Neuron (in vitro differentiated cells): Measurements from ENCODE around the gene CRABP2.
A peak's percentile ranks its signal among the peaks of the same experiment; 100 is the strongest.

ENCODE experiments used
- H2AFZ ChIP-seq: one replicate; pipeline ENCODE4 v1.6.1; 2013; ENCODE audit warnings: low read depth, mild to moderate bottlenecking, inconsistent platforms, low read length, moderate library complexity
- H3K27me3 ChIP-seq: one replicate; pipeline ENCODE4 v1.6.1; 2013; ENCODE audit warnings: low read length; ENCODE audit not compliant: insufficient read depth
- H3K36me3 ChIP-seq: one replicate; pipeline ENCODE4 v1.6.1; 2013; ENCODE audit warnings: low read length; ENCODE audit not compliant: insufficient read depth
- H3K4me1 ChIP-seq: one replicate; pipeline ENCODE4 v1.6.1; 2013; ENCODE audit warnings: low read length; ENCODE audit not compliant: insufficient read depth
- H3K4me3 ChIP-seq: 2 replicates; pipeline ENCODE4 v1.5.1; 2013; ENCODE audit warnings: mild to moderate bottlenecking, low read length, moderate library complexity
- H3K9me3 ChIP-seq: one replicate; pipeline ENCODE4 v1.6.1; 2013; ENCODE audit warnings: low read length

CRABP2 gene

DNA sequence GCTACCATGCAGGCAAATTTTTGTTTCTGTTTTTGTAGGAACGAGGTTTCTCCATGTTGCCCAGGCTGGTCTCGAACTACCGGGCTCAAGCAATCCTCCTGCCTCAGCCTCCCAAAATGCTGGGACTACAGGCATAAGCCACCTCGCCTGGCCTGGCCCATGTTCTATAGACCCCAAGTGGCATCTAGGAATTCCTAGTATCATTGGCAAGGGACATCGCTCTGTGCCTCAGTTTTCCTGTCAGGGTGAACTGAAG, 42.7 kb downstream of the CRABP2 start:
- H3K4me3 ChIP-seq: no peak overlapping the region
- H3K9me3 ChIP-seq: no peaks in the 10 kb centered on the region
- peaks cover 70% of the 10 kb centered on the region for H3K4me1 ChIP-seq

DNA sequence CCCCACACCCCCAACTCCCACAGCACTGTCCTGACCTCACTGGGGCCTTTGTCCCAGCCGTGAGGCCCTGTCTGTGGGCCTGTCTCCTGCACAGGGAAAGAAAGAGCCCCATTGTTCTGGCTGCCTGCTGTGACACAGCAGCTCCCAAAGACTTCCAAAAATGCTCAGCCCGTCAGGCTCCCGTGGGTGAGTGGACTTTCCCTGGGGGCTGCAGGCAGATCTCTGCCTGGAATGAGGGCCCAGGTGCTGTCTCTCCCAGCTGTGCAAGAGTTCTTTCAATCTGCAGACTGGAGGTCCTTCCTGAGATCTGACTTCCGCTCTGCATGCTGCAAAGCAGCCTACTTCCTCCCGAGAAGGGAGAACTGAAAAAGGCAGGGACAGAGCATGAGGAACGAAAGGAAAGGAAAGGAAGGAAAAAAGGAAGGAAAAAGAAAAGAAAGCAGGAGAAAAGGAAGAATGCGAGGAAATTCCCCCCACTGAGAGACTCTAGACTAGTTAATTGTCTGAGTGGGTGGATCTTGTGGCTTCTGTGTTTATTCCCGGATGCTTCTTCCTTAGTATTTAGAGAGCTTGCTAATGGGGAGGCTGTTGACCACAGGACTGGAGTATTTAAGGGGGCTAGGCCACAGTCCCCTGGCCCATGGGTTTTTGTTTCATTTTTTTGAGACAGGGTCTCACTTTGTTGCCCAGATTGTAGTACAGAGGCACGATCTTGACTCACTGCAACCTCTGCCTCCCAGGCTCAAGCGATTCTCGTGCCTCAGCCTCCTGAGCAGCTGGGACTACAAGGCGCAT, 43.2 kb downstream of the CRABP2 start:
- H2AFZ ChIP-seq: no peak overlapping the region
- H3K4me3 ChIP-seq: no peak overlapping the region
- no peaks in the 10 kb centered on the region for H3K36me3 ChIP-seq
- H3K4me1 ChIP-seq: peaks cover 70% of the 10 kb centered on the region
- no peaks in the 10 kb centered on the region for H3K27me3 ChIP-seq
- no peaks in the 10 kb centered on the region for H3K9me3 ChIP-seq

More for the DNA sequence above, 42.7 kb downstream of the CRABP2 start:
- Histone ChIP-seq H2AFZ (no peak overlapping the region), H3K36me3 (no peaks in the 10 kb centered on the region), H3K27me3 (no peaks in the 10 kb centered on the region)

DNA sequence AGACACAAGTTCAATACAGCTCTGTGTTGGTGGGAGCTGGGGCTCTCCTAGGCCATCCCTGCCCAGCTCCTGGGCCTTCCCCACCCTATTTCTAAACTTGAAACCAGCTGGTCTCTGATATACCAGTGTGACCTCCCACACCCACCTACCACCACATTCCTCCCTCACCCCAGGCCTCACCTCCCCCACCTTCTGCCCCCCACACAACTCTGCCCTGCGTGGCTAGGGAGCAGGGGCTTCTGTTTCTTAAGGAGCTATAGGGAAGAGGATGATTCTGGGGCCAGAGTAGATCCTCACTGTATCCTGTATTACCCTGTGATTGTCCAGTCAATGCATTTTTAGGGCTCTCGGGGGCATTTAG, 44.7 kb downstream of the CRABP2 start:
- H3K4me3 ChIP-seq: peak overlapping the region; percentile 22
- no peaks in the 10 kb centered on the region for H3K36me3 ChIP-seq
- H2AFZ ChIP-seq: no peak overlapping the region
- no peaks in the 10 kb centered on the region for H3K9me3 ChIP-seq
- peaks cover 75% of the 10 kb centered on the region for H3K4me1 ChIP-seq
- H3K27me3 ChIP-seq: peaks cover 3% of the 10 kb centered on the region

DNA sequence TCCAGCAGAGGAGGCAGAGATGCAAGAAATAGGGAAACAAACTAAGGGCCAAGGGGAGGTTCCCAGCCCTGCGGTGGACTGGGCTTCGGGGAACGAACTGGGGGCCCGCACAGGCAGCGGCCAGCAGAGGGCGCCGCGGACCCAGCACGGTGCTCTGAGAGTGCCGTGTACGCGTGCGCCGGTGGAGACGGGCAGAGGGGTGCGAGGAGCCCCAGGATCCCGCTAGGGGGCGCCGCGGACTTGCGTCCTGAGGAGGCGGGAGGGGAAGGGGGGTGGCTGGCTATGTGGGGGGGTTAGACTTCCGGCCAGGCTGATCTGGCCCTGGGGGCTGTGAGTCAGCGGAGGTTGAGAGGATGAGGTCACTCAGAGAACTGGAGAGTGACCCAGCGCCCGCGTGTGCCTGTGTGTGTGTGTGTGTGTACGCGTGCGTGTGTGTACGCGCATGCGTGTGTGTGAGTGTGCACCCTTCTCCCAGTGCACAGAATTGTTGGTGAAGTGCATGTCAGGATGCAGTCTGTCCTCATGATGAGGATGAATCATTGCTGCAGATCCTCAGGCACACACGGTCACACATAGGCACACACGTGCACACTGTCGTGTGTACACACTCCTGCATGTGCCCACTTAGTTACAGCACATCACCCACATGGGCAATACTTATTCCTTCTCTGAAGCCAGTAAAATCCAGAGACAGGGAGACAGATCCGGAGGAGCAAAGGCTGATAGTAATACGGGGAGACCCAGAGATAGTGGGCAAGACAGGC, 45.2 kb downstream of the CRABP2 start:
- peak overlapping the region; percentile 22 for H3K4me3 ChIP-seq
- H3K9me3 ChIP-seq: no peaks in the 10 kb centered on the region
- H3K27me3 ChIP-seq: peaks cover 4% of the 10 kb centered on the region
- no peak overlapping the region for H2AFZ ChIP-seq
- H3K36me3 ChIP-seq: no peaks in the 10 kb centered on the region
- H3K4me1 ChIP-seq: peaks cover 69% of the 10 kb centered on the region

DNA sequence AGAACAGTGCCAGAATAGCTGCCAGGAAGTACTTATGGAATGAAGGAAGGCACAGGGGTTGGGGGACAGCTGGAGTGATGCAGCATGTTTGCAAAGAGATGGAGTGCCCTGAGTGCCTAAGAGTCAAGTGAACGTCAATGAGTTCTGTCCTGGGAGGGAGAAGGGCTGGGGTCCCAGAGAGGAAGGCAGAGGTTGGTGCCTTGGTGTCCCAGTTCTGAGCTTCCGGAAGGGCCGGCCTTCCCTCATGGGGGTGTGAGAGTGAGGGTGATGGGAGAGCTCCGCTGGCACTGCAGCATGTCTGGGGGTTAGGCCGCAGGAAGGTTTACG, 45.8 kb downstream of the CRABP2 start:
- Histone ChIP-seq H3K9me3 (no peaks in the 10 kb centered on the region), H3K27me3 (peaks cover 6% of the 10 kb centered on the region), H3K4me1 (peaks cover 65% of the 10 kb centered on the region), H2AFZ (no peak overlapping the region), H3K4me3 (no peak overlapping the region), H3K36me3 (no peaks in the 10 kb centered on the region)

DNA sequence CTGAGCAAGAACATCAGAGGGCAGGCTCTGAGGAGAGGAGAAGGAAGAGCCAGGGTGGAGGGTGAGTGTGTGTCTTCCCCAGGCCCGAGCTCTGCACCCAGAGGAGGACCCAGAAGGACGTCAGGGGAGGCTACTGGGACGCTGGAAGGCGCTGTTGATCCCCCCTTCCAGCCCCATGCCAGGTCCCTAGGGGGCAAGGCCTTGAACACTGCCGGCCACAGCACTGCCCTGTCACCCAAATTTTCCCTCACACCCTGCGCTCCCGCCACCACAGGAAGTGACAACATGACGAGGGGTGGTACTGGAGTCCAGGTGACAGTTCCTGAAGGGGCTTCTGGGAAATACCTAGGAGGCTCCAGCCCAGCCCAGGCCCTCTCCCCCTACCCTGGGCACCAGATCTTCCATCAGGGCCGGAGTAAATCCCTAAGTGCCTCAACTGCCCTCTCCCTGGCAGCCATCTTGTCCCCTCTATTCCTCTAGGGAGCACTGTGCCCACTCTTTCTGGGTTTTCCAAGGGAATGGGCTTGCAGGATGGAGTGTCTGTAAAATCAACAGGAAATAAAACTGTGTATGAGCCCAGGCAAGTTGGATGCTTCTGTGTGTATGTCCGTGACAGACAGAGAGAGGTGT, 46.3 kb downstream of the CRABP2 start:
- Histone ChIP-seq H3K9me3 (no peaks in the 10 kb centered on the region), H3K27me3 (peaks cover 6% of the 10 kb centered on the region), H2AFZ (no peak overlapping the region), H3K4me3 (no peak overlapping the region), H3K4me1 (peaks cover 60% of the 10 kb centered on the region), H3K36me3 (no peaks in the 10 kb centered on the region)

DNA sequence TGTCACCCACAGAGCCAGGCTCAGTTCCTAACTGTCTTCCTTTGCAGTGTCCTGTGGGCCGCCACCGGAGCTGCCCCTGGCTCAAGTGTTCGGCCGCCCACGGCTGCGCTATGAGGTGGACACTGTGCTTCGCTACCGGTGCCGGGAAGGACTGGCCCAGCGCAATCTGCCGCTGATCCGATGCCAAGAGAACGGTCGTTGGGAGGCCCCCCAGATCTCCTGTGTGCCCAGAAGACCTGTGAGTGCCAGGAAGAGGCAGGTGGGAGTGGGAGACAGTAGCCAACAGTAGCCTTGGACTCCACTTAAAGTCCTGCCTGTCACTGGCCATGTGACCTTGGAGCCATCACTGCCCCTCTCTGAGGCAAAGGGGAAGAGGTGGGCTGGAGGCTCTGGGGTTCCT, 46.9 kb downstream of the CRABP2 start:
- H3K27me3 ChIP-seq: peaks cover 6% of the 10 kb centered on the region
- no peaks in the 10 kb centered on the region for H3K9me3 ChIP-seq
- no peak overlapping the region for H2AFZ ChIP-seq
- no peaks in the 10 kb centered on the region for H3K36me3 ChIP-seq
- H3K4me3 ChIP-seq: no peak overlapping the region
- H3K4me1 ChIP-seq: peaks cover 54% of the 10 kb centered on the region

DNA sequence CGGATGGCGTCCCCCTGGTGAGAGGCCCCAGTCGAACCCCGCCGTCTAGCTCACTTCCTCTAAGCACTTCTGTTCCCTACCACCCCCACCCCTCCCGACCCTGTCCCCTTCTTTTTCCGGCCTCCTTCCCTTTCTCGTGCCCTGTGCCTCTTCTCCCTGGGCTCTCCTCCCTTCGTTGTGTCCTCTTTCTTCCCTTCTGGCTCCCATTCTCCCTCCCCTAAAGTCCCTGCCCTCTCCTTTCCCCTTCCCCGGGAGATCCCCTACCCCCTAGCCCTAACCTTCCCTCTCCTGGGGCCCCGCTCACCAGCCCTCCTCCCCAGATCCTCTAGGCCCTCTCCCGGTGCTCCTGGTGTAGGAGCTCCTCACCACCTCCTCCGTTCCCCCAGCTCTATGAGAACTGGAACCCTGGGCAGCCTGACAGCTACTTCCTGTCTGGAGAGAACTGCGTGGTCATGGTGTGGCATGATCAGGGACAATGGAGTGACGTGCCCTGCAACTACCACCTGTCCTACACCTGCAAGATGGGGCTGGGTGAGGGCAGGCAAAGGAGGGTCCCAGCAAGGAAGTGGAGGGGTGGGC, 47.6 kb downstream of the CRABP2 start:
- H3K4me1 ChIP-seq: peaks cover 47% of the 10 kb centered on the region
- H3K36me3 ChIP-seq: no peaks in the 10 kb centered on the region
- no peak overlapping the region for H2AFZ ChIP-seq
- no peaks in the 10 kb centered on the region for H3K9me3 ChIP-seq
- H3K27me3 ChIP-seq: peaks cover 6% of the 10 kb centered on the region
- no peak overlapping the region for H3K4me3 ChIP-seq

DNA sequence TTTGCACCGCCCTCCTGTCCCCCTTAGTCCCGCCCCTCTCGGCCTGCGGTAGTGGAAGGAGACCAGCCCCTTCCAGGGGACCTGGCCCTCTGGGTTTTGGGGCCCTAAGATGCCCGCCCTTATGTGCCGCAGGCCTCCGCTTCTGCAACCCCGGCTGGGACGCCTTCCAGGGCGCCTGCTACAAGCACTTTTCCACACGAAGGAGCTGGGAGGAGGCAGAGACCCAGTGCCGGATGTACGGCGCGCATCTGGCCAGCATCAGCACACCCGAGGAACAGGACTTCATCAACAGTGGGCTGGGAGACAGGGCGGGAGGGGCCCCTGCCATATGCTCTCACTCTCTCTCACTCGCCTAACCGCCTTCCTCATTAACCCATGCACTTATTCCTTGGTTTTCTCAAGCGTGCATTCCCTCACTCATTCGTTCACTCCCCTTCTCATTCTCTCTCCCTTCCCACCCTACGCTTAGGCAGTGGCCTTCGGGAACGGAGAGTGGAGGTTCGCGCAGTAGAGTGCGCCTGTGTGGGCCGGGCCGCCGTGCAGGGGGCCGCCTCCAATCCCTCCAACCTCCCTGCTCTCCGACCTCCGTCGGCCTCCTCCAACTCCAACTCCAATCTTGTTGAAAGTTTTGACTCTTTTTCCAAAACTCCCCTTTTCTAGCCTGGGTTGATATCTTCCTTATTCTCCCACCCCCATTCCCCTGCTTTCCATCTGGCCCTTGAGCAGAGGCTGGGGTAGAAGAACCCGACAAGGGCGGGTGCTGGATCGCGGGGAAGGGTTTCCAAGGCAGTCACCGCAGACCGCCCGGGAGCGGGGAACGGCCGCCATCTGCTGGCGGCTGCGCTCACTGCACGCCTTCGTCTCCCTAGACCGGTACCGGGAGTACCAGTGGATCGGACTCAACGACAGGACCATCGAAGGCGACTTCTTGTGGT, 48.3 kb downstream of the CRABP2 start:
- Histone ChIP-seq H3K9me3 (no peaks in the 10 kb centered on the region), H2AFZ (no peak overlapping the region), H3K36me3 (no peaks in the 10 kb centered on the region), H3K4me1 (peaks cover 40% of the 10 kb centered on the region), H3K4me3 (no peak overlapping the region), H3K27me3 (peaks cover 6% of the 10 kb centered on the region)

DNA sequence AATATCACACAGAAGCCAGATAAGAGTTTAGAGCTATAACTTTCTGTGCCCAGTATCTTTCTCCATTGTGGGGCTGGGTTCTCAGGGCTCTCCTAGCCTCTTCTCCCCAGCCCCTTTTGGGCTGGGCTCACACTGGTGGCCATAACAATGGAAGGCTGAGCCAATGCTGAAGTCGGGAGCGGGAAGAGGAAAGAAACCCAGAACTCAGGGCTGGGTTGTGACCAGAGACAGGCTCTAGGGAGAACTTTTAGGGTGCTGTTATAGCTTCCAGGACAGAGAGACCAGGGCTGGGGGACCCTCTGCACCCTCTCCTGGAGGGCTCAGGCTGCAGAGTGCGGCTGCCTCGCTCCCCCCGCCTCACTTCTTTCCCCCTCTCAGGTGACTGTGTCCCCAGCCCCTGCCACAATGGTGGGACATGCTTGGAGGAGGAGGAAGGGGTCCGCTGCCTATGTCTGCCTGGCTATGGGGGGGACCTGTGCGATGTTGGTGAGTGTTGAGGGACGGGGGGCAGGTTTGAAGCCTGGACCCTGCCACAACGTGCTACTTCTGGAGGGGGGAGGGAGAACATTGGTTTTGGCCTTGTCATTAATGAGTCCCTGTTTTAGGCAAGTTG, 49.4 kb downstream of the CRABP2 start:
- Histone ChIP-seq H3K4me1 (peaks cover 30% of the 10 kb centered on the region), H3K9me3 (no peaks in the 10 kb centered on the region), H2AFZ (no peak overlapping the region), H3K4me3 (no peak overlapping the region), H3K27me3 (peaks cover 6% of the 10 kb centered on the region), H3K36me3 (no peaks in the 10 kb centered on the region)

DNA sequence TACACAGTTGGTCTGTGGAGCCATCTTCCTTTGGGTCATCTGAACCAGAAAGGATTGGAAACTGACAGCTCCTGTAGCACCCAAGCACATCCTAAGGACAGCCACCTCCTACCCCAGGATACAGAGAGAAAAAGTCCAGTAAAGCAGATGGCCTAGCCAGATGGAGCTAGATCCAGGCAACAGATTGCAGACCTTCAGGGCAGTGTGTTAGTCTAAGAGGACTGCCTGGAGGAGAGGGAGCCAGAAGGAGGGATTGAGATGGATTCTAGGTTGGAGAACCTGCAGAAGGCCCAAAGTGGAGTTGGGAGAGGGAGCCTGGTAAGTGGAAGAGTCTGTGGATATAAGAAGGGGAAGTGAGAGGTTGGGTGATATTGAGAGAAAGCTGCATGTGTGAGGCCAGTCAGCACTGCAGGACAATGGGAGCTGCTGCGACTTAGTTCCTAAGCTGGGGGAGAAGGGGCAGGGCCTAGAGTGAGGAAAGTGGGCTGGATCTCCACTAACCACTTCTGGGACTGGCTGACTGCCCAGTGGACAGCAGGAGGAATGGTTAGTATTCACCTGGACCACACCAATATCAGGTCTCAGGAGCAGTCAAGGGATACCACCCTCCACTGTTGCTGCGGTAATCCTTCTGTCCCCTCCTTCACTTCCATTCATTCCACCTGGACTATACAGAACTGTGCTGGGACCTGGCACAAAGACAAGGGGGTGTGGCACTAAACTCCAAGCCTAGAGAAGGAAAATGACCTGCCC, 50.1 kb downstream of the CRABP2 start:
- Histone ChIP-seq H3K4me1 (peaks cover 23% of the 10 kb centered on the region), H3K27me3 (peaks cover 6% of the 10 kb centered on the region), H3K9me3 (no peaks in the 10 kb centered on the region), H2AFZ (no peak overlapping the region), H3K4me3 (no peak overlapping the region), H3K36me3 (no peaks in the 10 kb centered on the region)

DNA sequence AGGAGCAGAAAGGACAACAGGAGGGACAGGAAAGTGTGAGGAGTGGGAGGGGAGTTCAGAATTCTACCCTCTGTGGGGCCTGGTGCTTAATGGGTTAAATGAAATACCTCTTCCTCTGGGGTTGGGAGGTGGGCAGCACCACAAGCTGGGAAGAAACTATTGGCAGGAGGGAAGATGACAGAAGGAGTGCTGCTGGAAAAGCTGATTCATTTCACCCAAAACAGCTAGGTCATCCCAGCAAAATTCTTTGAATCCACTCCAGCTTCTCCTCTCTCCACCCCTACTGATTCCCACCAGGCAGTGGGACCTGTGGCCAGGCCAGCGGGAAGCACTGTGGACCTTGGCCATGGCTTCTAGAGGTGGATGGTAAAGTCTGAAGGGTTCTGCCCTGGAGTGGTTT, 50.7 kb downstream of the CRABP2 start:
- H3K27me3 ChIP-seq: peaks cover 6% of the 10 kb centered on the region
- H3K4me3 ChIP-seq: no peak overlapping the region
- no peaks in the 10 kb centered on the region for H3K9me3 ChIP-seq
- H3K36me3 ChIP-seq: no peaks in the 10 kb centered on the region
- H2AFZ ChIP-seq: no peak overlapping the region
- H3K4me1 ChIP-seq: peaks cover 19% of the 10 kb centered on the region
